ENCODE data around the gene SPATA31C2.

DNA sequence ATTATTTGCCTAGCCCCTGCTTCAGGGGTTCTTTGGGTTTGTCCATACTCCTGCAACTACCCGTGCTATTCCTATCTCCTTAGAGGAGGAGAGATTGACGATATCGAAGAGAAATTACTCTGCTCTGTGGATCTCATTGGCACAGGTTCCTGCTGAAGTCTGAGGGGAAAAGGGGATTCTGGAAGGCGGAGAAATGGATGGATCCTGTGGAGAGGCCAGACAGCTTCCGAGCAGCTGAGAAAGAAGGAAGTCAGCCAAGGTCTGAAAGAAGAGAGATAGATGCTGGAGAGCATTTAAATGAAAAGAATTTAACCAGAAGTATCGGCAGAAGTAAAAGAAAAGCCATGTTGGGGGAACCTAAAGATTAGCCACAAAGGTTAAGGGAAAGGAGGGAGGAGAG lies 40.4 kb upstream of the SPATA31C2 start:
- no peak for TF ChIP-seq REST (IDR thresholded peaks at IDR 0.05; ENCODE audit: insufficient replicate concordance, low read depth)
- TF ChIP-seq, protein P1, sequence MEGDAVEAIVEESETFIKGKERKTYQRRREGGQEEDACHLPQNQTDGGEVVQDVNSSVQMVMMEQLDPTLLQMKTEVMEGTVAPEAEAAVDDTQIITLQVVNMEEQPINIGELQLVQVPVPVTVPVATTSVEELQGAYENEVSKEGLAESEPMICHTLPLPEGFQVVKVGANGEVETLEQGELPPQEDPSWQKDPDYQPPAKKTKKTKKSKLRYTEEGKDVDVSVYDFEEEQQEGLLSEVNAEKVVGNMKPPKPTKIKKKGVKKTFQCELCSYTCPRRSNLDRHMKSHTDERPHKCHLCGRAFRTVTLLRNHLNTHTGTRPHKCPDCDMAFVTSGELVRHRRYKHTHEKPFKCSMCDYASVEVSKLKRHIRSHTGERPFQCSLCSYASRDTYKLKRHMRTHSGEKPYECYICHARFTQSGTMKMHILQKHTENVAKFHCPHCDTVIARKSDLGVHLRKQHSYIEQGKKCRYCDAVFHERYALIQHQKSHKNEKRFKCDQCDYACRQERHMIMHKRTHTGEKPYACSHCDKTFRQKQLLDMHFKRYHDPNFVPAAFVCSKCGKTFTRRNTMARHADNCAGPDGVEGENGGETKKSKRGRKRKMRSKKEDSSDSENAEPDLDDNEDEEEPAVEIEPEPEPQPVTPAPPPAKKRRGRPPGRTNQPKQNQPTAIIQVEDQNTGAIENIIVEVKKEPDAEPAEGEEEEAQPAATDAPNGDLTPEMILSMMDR (IDR thresholded peaks at IDR 0.05; ENCODE audit: insufficient read depth, low read length) = no peak
- no peak for TF ChIP-seq GABPA (IDR thresholded peaks at IDR 0.05; ENCODE audit: low read depth)
- no peak for TF ChIP-seq POLR2AphosphoS5 (IDR thresholded peaks at IDR 0.05; ENCODE audit: low read depth)
